ENCODE measurements around the gene ST3GAL3. TPM values are rescaled to one million over a fixed set of nuclear protein-coding genes. Genes with fewer than 3 reads are reported as not detected.

ST3GAL3 gene
- total RNA-seq, 2 experiments from 2014 or later: 18.1 to 26.7 TPM

DNA sequence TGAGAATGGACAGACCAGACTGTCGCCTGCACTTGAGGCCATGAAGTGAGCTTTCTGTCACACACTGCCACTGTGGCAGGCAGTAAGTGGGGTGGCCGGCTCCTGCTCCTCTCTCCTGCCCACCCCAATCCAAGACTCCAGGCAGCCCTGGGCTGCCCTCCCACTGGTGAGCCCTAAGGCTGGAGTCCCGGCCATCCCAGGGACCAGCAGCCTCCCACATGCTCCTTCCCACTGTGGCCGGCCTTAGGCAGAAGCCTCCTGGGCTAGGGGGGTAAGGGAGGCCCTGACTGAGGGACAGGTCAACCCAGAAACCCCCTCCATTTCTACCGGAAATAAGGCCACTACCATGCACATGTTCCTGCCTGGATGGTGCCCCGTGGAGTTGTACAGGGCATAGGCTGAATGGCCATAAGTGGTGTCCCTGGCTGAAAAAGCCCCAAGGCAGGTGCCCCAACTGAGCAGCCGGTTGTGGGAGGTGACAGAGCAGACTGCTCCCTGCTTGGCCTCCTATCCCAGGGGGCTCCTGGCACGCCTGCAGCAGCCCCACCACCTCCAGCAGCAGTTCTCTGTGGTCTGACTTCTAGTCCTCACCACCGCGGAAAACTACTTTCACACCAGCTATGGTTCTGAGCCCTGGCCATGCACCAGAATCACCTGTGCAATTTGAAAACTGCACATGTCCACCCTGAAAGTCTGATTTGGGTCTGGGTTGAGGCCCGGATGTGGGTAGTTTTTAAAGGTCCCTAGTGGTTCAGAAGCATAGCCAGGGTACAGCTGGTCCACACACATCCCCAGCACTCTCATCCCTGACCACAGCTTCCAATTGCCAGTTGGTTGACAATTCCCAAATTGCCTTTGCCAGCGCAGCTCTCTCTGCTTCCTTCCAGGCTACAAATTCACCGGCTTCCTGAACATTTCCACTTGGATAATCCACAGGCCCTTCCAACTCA lies 224.7 kb downstream of the ST3GAL3 start:
- Mint-ChIP-seq H3K27ac (no peak overlapping the region), H3K4me1 (peaks cover 4% of the 10 kb centered on the region), H3K27me3 (peaks cover 24% of the 10 kb centered on the region), H3K9me3 (ENCODE audit: low read depth) (no peaks in the 10 kb centered on the region), H3K4me3 (no peak overlapping the region), H3K36me3 (peaks cover 2% of the 10 kb centered on the region)
- DNase-seq (no peak), ATAC-seq (no peak)
- CTCF ChIA-PET: interaction anchor here (0.9 to 7.2 kb wide), 6 partner anchors 12 to 408 kb away, joined by 3 to 202 read pairs (median 7); partner anchors contain the start of gene IPO13

GRCh38 chr1:43932786-43933385 lies 225.6 kb downstream of the ST3GAL3 start:
- H3K27me3 Mint-ChIP-seq: peaks cover 24% of the 10 kb centered on the region
- CTCF ChIA-PET: interaction anchor here (0.9 to 7.2 kb wide), 5 partner anchors 13 to 408 kb away, joined by 3 to 202 read pairs (median 11); partner anchors contain the start of gene IPO13
- H3K36me3 Mint-ChIP-seq: peaks cover 2% of the 10 kb centered on the region
- no peak for DNase-seq
- peaks cover 4% of the 10 kb centered on the region for H3K4me1 Mint-ChIP-seq
- no peaks in the 10 kb centered on the region for H3K9me3 Mint-ChIP-seq (ENCODE audit: low read depth)
- no peak for ATAC-seq
- H3K4me3 Mint-ChIP-seq: no peak overlapping the region
- H3K27ac Mint-ChIP-seq: no peak overlapping the region

- Mint-ChIP-seq H3K27ac (peak within 1 kb of the TSS; percentile 20), H3K9me3 (ENCODE audit: low read depth) (no peaks in the 10 kb centered on the region), H3K4me3 (no peak within 1 kb of the TSS), H3K27me3 (peaks cover 24% of the 10 kb centered on the region), H3K36me3 (peaks cover 2% of the 10 kb centered on the region), H3K4me1 (peaks cover 4% of the 10 kb centered on the region)
- DNase-seq: no peak
- CTCF ChIA-PET: interaction anchor here (0.8 to 7.2 kb wide), 35 partner anchors 8 to 707 kb away, joined by 3 to 202 read pairs (median 6); partner anchors contain the start of genes ATP6V0B, IPO13 and PTPRF
- no peak for ATAC-seq
Measured at GRCh38 chr1:43933386-43934100, 226.2 kb downstream of the ST3GAL3 start, which contains the start of gene ARTN. Gene ARTN, plus strand, starts transcription at chr1:43933801. Its CDS starts 1,856 bp downstream, at chr1:43935657.

DNA sequence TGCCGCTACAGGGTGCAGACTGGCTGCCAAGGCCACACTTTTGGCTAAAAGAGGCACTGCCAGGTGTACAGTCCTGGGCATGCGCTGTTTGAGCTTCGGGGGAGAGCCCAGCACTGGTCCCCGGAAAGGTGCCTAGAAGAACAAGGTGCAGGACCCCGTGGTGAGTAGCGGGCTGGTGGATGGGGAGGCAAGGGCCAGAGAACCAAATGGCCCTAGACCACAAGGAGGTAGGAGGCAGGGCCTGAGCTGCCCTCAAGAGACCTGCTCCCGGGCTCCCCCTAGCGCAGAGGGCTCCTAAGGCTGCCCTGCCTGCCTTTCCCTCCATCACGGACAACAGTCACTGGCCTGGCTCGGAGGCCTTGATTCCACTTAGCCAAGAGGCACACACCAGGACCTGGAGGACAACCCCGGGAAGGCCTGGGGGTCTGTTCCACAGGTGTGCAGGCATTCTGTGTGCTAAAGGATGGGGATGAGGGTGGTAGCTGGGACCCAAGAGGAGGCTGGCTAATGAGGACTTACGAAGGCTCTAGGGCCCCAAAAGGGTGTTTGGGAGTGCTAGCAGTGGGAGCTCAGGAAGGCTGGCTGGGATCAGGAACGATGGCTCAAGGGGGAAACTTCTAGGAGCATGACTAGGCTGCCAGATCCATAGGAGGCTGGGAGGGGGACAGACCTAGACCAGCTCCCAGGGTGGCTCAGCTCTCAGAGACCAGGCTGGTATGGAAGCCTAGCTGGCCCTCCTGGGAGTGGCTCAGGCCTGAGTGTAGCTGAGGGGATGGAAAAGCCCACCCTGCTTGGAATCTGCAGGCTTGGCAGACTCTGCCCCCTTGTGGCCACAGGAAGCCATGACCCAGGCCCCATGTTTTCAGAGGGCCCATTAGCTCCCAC lies 227.0 kb downstream of the ST3GAL3 start:
- CTCF ChIA-PET: interaction anchor here (0.6 to 7.2 kb wide), 81 partner anchors 9 to 736 kb away, joined by 3 to 202 read pairs (median 4); partner anchors contain the start of genes ATP6V0B, IPO13, KDM4A and PTPRF
- no peaks in the 10 kb centered on the region for H3K9me3 Mint-ChIP-seq (ENCODE audit: low read depth)
- peaks cover 2% of the 10 kb centered on the region for H3K36me3 Mint-ChIP-seq
- peaks cover 4% of the 10 kb centered on the region for H3K4me1 Mint-ChIP-seq
- H3K4me3 Mint-ChIP-seq: no peak overlapping the region
- H3K27ac Mint-ChIP-seq: peak overlapping the region; percentile 20
- ATAC-seq (peak; percentile 62), DNase-seq (peak; percentile 72)
- H3K27me3 Mint-ChIP-seq: peaks cover 24% of the 10 kb centered on the region

DNA sequence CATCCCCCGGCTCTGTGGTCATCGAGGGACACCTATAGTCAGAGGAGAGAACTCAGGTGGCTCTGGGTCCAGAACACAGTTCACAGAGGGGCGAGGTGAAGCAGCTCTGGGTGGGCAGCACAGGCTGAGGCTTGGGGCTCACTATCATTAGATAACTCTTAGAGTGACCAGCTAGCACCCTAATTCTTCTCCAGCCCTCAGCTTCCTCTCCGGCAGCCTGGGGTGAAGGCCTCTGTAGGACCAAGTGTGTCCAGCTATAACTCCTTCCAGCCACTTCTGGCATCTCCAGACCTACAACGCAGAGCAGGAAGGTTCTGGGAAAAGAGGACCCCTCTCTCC lies 227.6 kb downstream of the ST3GAL3 start:
- no peak overlapping the region for H3K4me3 Mint-ChIP-seq
- H3K4me1 Mint-ChIP-seq: peaks cover 4% of the 10 kb centered on the region
- no peak for DNase-seq
- no peaks in the 10 kb centered on the region for H3K9me3 Mint-ChIP-seq (ENCODE audit: low read depth)
- peaks cover 2% of the 10 kb centered on the region for H3K36me3 Mint-ChIP-seq
- H3K27ac Mint-ChIP-seq: no peak overlapping the region
- H3K27me3 Mint-ChIP-seq: peaks cover 24% of the 10 kb centered on the region
- CTCF ChIA-PET: interaction anchor here (0.6 to 7.2 kb wide), 76 partner anchors 9 to 737 kb away, joined by 3 to 202 read pairs (median 4); partner anchors contain the start of genes ATP6V0B, IPO13, KDM4A and PTPRF
- ATAC-seq: no peak

DNA sequence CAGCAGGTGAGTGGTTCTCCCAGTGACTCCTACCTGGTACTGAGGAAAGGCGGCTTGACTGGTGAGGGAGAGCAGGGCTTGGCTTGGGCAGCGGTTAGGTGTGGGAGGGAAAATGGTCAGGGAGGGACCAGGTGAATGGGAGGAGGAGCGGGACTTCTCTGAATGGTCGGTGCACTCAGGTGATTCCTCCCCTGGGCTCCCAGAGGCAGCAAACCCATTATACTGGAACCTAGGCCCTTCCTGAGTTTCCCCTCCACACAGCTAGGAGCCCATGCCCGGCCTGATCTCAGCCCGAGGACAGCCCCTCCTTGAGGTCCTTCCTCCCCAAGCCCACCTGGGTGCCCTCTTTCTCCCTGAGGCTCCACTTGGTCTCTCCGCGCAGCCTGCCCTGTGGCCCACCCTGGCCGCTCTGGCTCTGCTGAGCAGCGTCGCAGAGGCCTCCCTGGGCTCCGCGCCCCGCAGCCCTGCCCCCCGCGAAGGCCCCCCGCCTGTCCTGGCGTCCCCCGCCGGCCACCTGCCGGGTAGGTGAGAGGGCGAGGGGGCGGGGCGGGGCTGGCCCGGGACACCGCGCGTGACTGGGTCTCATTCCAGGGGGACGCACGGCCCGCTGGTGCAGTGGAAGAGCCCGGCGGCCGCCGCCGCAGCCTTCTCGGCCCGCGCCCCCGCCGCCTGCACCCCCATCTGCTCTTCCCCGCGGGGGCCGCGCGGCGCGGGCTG lies 228.5 kb downstream of the ST3GAL3 start:
- peaks cover 24% of the 10 kb centered on the region for H3K27me3 Mint-ChIP-seq
- H3K9me3 Mint-ChIP-seq (ENCODE audit: low read depth): no peaks in the 10 kb centered on the region
- DNase-seq (no peak), ATAC-seq (no peak)
- no peak overlapping the region for H3K4me3 Mint-ChIP-seq
- H3K36me3 Mint-ChIP-seq: peaks cover 3% of the 10 kb centered on the region
- no peak overlapping the region for H3K27ac Mint-ChIP-seq
- peaks cover 4% of the 10 kb centered on the region for H3K4me1 Mint-ChIP-seq
- CTCF ChIA-PET: interaction anchor here (0.6 to 7.2 kb wide), 35 partner anchors 11 to 410 kb away, joined by 3 to 202 read pairs (median 7); partner anchors contain the start of genes ATP6V0B, DPH2, IPO13 and PTPRF

GRCh38 chr1:43936431-43937151 lies 229.3 kb downstream of the ST3GAL3 start:
- Mint-ChIP-seq H3K36me3 (peaks cover 3% of the 10 kb centered on the region), H3K4me3 (no peak overlapping the region), H3K4me1 (peaks cover 4% of the 10 kb centered on the region), H3K27ac (no peak overlapping the region), H3K9me3 (ENCODE audit: low read depth) (no peaks in the 10 kb centered on the region), H3K27me3 (peaks cover 24% of the 10 kb centered on the region)
- CTCF ChIA-PET: interaction anchor here (0.6 to 7.2 kb wide), 7 partner anchors 10 to 223 kb away, joined by 3 to 202 read pairs (median 4); partner anchors contain the start of genes DPH2 and IPO13
- no peak for DNase-seq
- peak; percentile 58 for ATAC-seq

DNA sequence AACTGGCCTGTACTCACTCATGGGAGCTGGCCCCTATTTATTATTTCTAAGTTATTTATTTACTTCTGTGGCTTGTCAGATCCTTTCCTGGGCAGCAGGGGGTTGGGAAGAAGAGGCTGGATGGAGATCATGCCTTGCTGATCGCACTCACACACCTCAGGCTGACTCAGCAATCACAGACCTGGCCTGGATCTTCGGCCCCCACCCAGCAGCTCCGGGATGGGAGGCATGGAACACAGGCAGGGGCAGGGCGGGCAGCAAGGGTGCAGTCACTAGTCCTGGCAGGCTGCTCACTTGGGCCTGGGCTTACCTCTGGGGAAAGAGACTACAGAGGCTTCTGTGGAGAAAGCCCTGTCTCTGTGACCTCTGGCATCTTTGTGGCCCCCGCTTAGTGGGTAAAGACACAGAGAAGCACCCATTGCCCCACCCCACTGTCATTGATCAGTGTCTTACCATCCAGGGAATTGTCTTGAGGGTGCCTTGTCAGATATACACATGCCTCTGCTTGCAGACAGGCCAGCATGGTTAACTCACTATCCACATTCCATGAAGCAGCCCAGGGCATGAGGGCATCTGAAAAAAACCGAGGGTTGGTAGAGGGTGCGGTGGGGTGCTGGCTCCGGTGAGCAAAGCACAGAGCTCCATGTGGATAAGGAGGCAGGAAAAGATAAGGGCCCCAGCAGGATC lies 230.0 kb downstream of the ST3GAL3 start:
- DNase-seq: no peak

DNA sequence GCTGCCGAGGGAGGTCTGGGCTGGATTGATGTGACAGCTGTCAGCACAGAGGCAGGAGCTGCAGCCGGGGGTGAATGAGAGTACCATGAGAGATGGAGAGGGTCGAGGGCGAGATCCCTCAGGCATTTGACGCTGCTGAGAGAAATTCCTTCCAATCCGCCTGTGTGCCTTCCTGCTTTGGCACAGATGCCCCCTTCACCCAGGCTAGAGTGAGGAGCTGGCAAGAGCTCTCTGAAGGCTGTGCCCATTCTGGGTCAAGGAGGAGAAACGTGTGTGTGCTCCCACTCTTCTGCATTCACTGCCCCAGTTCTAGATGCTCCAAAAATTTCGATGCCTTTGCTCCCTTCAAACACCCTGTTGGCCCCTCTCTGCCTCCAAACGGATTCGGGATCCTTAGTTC lies 231.0 kb downstream of the ST3GAL3 start:
- H3K9me3 Mint-ChIP-seq (ENCODE audit: low read depth): no peaks in the 10 kb centered on the region
- DNase-seq (no peak), ATAC-seq (no peak)
- H3K27ac Mint-ChIP-seq: no peak overlapping the region
- CTCF ChIA-PET: interaction anchor here (1.0 to 7.2 kb wide), 3 partner anchors 8 to 175 kb away, joined by 3 to 123 read pairs (median 16); partner anchors contain the start of gene IPO13
- H3K4me1 Mint-ChIP-seq: peaks cover 9% of the 10 kb centered on the region
- no peak overlapping the region for H3K4me3 Mint-ChIP-seq
- H3K36me3 Mint-ChIP-seq: peaks cover 3% of the 10 kb centered on the region
- H3K27me3 Mint-ChIP-seq: peaks cover 15% of the 10 kb centered on the region

More for the DNA sequence above, 230.0 kb downstream of the ST3GAL3 start:
- Mint-ChIP-seq H3K27me3 (peaks cover 24% of the 10 kb centered on the region), H3K9me3 (ENCODE audit: low read depth) (no peaks in the 10 kb centered on the region), H3K4me1 (peaks cover 4% of the 10 kb centered on the region), H3K36me3 (peaks cover 3% of the 10 kb centered on the region), H3K27ac (no peak overlapping the region), H3K4me3 (no peak overlapping the region)
- CTCF ChIA-PET: interaction anchor here (0.8 to 7.2 kb wide), 4 partner anchors 9 to 173 kb away, joined by 3 to 202 read pairs (median 64); partner anchors contain the start of genes DPH2 and IPO13
- ATAC-seq: no peak

DNA sequence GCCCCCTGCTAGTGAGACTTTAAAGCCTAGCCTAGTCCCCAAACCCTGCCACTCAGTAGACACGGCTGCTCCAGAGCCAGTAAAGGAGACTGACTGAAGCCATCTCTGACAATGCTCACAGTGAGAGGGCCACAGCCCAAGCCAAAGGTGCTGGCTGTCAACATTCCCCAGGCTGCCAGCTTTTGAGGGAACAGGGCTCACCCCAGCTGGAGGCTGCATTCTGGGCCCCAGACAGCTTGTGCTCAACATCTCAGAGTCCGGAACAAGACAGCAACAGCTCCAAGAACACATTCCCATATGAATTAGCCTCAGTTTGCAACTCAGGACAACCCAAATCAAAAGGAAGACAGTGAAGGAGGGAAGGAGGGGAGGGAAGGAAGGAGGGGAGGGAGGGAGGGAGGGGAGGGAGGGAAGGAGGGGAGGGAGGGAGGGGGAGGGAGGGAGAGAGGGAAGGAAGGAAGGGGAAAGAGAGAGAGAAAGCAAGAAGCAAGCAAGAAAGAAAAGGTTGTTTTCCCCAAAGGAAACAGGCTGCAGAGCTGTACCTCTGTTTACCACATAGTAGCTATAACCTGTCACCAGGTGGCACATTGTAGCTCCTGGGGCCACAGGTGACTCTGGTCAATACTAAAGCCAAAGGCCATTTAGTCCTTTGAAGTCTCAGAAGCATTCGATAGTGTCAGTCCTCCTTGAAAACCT lies 231.7 kb downstream of the ST3GAL3 start:
- ATAC-seq (no peak), DNase-seq (no peak)

More for the DNA sequence above, 231.7 kb downstream of the ST3GAL3 start:
- Mint-ChIP-seq H3K27ac (no peak overlapping the region), H3K4me3 (no peak overlapping the region), H3K36me3 (peaks cover 3% of the 10 kb centered on the region), H3K4me1 (peaks cover 6% of the 10 kb centered on the region), H3K9me3 (ENCODE audit: low read depth) (no peaks in the 10 kb centered on the region), H3K27me3 (peaks cover 12% of the 10 kb centered on the region)
- CTCF ChIA-PET: interaction anchor here (1.0 to 7.2 kb wide), 4 partner anchors 8 to 409 kb away, joined by 3 to 123 read pairs (median 10); partner anchors contain the start of gene IPO13

Measured in activated CD8-positive, alpha-beta memory T cell treated with anti-CD3 and anti-CD28 coated beads, Interleukin-2, amount 10 ng/mL, durations not matched to agents 7 days and 5 days (primary cell).